ENCODE data around the gene APOL4.
"Not testable (repeated sequence)": the region's sequence is repeated elsewhere in the genome, so short reads cannot be mapped to it uniquely, and the experiment has no call there.

Gene APOL4

DNA sequence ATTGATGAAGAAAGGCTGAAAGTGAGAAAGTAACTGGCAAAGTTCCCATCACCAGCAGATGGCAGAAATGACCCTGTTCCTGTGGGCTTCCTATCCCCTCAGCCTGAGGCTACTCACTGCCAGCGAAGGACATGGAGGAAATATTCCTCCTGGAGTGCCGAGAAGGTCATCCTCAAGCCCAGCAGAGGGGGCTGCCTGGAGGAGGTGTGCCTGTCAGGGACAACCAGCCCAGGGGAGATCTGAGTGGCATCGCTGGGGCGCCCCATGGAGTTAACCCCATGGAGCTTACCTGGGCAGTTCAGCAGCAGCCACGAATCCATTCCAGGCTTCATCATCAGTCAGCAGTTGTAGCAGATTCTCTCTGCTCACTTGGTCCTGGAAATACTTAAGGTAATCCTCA, 29.4 kb upstream of the APOL4 start:
- not testable (repeated sequence) for DNase-seq (ENCODE audit: low read depth)

GRCh38 chr22:36229649-36230048, 28.0 kb upstream of the APOL4 start:
- not testable (repeated sequence) for DNase-seq (ENCODE audit: low read depth)

DNA sequence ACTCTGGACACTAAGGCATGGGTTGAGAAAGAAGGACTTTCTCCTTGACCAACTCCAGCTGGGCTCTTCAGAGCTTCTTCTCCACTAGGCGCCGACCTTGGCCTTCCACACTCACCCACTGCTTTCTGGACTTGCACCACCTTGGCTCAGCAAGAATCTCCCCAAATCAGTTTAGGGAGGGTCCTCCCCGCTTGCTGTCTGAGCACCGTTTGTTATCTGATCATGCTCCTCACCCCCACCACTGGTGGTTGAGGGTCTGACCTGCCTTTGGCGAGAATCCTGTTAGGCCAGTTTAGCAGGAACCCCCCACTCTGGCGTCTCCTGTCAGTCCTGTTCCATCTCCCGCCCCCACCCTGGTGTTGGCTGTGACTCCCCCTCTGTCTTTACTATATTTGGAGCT, 27.3 kb upstream of the APOL4 start:
- no peak for DNase-seq (ENCODE audit: low read depth)

GRCh38 chr22:36228369-36228768, 26.8 kb upstream of the APOL4 start:
- not testable (repeated sequence) for DNase-seq (ENCODE audit: low read depth)

- no peak for DNase-seq (ENCODE audit: low read depth)
Measured at GRCh38 chr22:36227806-36228205, 26.2 kb upstream of the APOL4 start.

GRCh38 chr22:36227396-36227795, 25.8 kb upstream of the APOL4 start:
- no peak for DNase-seq (ENCODE audit: low read depth)

DNA sequence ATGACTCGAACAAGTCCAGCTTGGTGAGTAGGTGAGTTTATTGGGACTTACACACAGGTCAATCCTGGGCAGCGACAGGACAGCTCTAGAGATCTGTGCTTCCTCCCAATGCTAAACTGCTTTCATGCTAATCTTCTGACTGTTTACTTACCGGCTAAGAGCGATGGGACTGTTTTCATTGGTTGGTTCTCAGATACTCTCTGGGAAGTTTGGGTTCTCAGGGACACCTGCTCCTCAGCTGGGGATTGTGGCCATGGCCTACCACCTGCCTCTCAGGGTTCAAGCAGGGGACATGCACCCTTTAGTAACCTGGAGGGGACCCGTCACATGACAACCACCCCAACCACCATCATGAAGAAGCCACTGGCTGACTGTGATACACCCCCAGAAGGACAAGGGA, 24.6 kb upstream of the APOL4 start:
- no peak for DNase-seq (ENCODE audit: low read depth)

DNA sequence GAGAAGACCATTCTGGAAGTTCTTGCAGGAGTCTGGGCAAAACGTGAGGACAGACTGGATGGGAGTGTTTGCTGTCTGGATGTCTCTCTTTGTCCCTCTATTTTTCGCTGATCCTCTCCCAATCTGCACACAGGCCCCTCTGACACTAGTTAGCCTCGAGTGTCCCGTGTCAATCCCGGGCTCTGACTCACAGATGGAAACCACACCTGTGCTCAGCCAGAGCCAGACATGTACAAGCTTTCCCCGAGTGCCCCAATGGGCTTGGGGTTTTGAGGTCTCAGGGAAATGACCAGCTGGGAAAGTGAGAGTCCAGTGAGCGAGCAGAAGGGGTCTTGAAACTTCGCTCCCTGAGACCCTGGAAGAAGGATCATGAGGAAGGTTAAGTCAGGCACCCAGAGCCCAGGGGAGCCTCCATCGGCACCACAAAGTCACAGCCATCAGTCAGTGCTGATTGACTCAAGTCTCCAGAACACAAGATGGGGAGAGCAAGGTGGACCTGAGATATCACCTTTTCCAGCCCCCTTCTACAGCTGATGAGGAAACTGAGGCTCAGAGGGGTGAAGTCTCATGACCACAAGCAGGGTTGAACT, 23.8 kb upstream of the APOL4 start:
- no peak for DNase-seq (ENCODE audit: low read depth)

GRCh38 chr22:36224245-36224644, 22.6 kb upstream of the APOL4 start:
- DNase-seq (ENCODE audit: low read depth), result no peak

DNA sequence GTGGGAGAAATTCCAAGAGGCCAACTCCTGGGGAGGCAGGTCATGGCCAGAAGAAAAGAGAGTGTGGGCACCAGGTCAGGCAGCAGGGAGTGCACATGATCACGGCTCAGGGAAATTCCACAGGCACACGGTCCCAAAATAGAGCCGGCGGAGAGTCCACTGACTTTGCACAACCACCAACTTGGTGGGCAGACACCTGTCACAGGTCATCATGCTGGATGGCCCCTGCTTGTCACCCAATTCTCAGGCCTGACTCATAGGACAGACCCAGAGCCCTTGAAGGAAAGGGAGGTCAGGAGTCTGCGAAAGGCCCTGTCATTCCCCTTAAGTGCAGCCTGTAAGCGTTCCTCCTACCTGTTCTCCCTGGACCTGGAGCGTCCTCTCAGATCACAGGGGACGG, 21.9 kb upstream of the APOL4 start:
- no peak for DNase-seq (ENCODE audit: low read depth)

GRCh38 chr22:36222887-36223450, 21.4 kb upstream of the APOL4 start:
- no peak for DNase-seq (ENCODE audit: low read depth)

GRCh38 chr22:36221799-36222751, 20.5 kb upstream of the APOL4 start:
- peak; percentile 40 for DNase-seq (ENCODE audit: low read depth)

GRCh38 chr22:36220451-36220921, 18.9 kb upstream of the APOL4 start:
- DNase-seq (ENCODE audit: low read depth), result peak; percentile 90

- DNase-seq (ENCODE audit: low read depth), result no peak
Measured at GRCh38 chr22:36218648-36219193, 17.1 kb upstream of the APOL4 start.

DNA sequence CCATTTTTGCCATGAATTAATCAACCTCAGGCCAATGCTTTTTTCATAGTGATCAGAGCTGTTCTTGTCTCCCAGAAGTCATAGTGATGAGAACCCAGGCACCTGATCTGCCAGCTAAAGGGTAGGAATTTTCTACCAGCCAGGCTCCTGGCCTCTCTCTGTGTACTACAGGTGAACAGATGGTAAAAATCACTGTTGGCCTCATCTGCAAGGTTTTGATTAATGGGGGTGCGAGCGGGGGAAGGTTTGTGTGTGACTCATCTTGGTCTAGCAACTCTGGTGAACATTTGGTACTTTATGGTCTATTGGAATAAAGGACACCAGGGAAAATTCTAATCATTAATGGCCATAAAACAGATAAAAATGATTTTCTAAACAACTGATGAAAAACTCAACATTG, 14.4 kb upstream of the APOL4 start:
- DNase-seq (ENCODE audit: low read depth), result no peak

DNA sequence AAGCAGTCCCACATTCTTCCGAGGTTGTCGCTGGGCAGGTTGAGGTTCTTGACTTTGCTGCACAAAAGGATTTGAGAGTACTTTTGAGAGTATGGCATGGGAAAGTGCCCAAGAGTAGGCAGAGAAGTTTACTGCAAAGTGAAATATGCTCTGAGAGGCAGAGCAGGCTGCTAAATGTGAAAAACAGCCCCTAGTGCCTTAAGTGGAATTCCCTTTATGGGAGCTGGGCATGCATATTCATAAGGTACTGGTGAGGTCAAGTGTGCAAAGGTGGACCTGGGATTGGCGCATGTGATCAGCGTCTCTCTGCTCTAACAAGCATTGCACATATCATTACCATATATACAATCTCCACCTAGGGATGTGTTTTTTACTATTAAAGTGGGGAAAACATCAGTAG, 12.0 kb upstream of the APOL4 start:
- DNase-seq (ENCODE audit: low read depth), result no peak

- no peak for DNase-seq (ENCODE audit: low read depth)
Measured at GRCh38 chr22:36212901-36213300, 11.3 kb upstream of the APOL4 start.

- DNase-seq (ENCODE audit: low read depth), result peak; percentile 72
Measured at GRCh38 chr22:36211237-36211861, 9.7 kb upstream of the APOL4 start.

GRCh38 chr22:36210224-36210623, 8.6 kb upstream of the APOL4 start:
- no peak for DNase-seq (ENCODE audit: low read depth)

DNA sequence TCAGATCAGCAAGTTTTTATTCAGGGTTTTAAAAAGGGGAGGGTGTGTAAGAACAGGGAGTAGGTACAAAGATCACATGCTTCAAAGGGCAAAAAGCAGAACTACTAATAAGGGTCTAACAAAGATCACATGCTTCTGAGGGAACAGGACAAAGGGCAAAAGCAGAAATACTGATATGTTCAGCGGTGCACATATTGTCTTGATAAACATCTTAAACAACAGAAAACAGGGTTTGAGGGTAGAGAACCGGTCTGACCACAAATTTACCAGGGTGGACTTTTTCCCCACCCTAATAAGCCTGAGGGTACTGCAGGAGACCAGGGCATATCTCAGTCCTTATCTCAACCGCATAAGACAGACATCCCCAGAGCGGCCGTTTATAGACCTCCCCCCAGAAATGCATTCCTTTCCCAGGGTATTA, 7.9 kb upstream of the APOL4 start:
- not testable (repeated sequence) for DNase-seq (ENCODE audit: low read depth)

DNA sequence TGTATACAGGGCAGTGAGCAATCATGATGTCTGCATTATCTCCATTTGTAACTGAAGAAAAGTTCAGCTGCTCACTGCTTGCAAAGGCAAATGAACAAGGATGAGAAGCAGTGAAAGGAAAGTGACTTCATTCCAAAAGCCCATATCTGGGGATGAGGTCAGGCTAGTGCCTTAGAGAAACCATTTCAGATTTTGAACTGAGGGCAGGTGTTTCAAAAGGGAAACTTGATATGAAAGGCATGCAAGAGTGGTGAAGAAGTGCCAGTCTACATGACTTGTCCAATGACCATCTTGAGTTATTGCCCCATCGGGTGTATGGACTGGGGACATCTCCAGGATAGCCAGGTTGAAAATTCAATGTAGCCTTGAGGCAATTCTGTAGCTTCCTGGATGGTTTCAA, 7.3 kb upstream of the APOL4 start:
- DNase-seq (ENCODE audit: low read depth), result no peak

- no peak for DNase-seq (ENCODE audit: low read depth)
Measured at GRCh38 chr22:36208162-36208765, 6.7 kb upstream of the APOL4 start.

Measured in iris pigment epithelial cell (primary cell).